Fibroblast of the aortic adventitia (primary cell): ENCODE results near the gene GFOD1. TPM values are rescaled to one million over a fixed set of nuclear protein-coding genes. Genes with fewer than 3 reads are reported as not detected.

Experiments used
- DNase-seq: peaks from one replicate; pipeline ENCODE4 v3.0.0-alpha.2; 2010; ENCODE audit warnings: low read depth
- H3K4me3 ChIP-seq: 2 replicates; pipeline ENCODE4 v1.5.1; 2011; ENCODE audit warnings: low read depth, mild to moderate bottlenecking, control low read depth, low read length, moderate library complexity
- total RNA-seq: library from RNA; depleted of rRNA; stranded (reverse); fragments of >200 nt; gene quantifications from 2 replicates; pipeline ENCODE4 v1.2.3, GENCODE V29; 2012; ENCODE audit warnings: low replicate concordance
- TF ChIP-seq, protein P1 (sequence below): IDR thresholded peaks from 2 replicates; pipeline ENCODE4 v1.5.1; 2011; ENCODE audit warnings: mild to moderate bottlenecking, low read length, control low read depth, inconsistent platforms; ENCODE audit not compliant: insufficient read depth

GFOD1 gene
- total RNA-seq, 1 donor, result 2.6 TPM

DNA sequence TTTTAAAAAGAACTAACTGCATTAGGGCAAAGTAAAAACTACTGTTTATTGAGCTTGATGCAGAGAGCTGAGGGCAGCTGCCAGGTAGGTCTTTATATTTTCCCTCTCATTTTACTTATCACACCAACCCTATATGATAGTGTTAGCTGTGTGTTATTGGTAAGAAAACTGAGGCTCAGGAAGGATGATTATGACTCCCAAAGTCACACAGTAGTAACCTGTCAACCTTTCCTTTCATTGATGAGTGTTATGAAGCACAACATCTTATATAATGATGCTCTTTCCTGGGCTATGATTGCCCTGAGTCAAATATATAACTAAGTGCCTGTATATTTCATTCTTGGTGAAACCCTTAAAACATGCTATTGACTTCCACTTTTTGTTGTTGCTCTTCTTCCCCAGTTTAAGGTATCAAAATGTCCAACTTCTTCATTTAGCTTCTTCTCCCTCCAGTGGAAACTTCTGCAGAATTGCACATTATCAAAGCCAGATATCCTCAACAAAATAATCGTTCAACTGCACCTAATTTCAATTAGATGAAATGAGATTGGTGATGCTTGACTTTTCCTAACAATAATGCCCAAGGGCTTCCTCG is 8.1 kb downstream of the GFOD1 start:
- no peak overlapping the region for H3K4me3 ChIP-seq
- TF ChIP-seq, protein P1, sequence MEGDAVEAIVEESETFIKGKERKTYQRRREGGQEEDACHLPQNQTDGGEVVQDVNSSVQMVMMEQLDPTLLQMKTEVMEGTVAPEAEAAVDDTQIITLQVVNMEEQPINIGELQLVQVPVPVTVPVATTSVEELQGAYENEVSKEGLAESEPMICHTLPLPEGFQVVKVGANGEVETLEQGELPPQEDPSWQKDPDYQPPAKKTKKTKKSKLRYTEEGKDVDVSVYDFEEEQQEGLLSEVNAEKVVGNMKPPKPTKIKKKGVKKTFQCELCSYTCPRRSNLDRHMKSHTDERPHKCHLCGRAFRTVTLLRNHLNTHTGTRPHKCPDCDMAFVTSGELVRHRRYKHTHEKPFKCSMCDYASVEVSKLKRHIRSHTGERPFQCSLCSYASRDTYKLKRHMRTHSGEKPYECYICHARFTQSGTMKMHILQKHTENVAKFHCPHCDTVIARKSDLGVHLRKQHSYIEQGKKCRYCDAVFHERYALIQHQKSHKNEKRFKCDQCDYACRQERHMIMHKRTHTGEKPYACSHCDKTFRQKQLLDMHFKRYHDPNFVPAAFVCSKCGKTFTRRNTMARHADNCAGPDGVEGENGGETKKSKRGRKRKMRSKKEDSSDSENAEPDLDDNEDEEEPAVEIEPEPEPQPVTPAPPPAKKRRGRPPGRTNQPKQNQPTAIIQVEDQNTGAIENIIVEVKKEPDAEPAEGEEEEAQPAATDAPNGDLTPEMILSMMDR, result no peak
- no peak for DNase-seq

DNA sequence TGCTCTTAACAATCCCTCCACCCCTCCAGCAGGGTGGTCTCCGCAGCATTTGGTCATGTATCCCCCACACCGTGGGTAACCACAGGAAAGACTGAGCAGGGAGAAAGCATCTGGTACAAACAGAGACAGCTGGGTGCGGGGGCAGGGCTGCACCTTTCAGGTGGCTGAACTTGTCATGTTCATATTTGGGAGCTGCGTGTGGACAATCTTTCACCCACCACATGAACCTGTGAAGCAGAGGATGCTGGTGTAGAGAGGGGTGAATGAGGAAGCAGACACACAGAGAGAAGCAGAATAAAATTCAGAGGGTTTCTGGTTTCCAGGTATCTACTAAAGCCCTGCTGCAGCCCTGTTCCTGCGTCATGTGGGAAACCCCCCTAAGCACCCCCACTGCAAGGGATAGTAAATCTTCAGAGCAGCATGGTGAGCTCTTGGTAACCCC is 8.9 kb downstream of the GFOD1 start:
- TF ChIP-seq, protein P1, result no peak
- no peak for DNase-seq
- H3K4me3 ChIP-seq, result no peak overlapping the region

DNA sequence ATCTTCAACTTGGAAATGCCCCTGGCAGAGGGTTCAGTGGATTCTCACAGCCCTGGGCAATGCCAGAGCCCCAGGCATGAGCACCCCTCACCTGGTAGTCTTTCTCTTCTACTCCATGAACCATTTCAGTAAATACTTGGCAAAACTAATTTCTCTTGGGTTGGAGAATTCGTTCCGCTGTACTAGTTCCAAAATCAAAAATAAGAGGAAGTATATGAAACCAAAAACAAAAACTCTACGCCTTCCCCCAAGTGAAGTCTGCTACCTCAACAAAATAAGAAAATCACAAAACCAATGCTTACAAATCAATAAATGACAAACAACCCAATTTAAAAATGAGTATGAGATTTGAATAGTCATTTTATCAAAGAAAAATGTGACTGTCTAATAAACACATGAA is 12.6 kb downstream of the GFOD1 start:
- no peak for DNase-seq
- TF ChIP-seq, protein P1, result no peak
- no peak overlapping the region for H3K4me3 ChIP-seq

DNA sequence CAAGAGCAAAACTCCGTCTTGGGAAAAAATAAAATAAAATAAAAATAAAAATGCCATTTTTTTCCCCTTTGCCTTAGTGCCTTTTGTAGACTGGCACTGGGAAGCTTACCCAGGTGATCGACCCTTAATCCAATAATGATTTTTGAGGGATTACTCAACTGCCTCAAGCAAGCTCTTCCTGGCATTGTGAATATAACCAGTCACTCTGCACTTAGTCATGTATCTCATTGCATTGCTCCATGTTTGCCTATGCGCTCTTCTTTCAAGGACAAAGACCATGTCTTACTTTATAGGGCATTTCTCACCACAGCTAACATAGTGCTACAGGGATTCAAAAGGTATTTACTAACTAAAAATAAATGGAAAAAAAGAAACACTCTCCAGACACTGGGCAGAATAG is 13.0 kb downstream of the GFOD1 start:
- DNase-seq, result no peak
- H3K4me3 ChIP-seq, result no peak overlapping the region
- TF ChIP-seq, protein P1, result no peak

DNA sequence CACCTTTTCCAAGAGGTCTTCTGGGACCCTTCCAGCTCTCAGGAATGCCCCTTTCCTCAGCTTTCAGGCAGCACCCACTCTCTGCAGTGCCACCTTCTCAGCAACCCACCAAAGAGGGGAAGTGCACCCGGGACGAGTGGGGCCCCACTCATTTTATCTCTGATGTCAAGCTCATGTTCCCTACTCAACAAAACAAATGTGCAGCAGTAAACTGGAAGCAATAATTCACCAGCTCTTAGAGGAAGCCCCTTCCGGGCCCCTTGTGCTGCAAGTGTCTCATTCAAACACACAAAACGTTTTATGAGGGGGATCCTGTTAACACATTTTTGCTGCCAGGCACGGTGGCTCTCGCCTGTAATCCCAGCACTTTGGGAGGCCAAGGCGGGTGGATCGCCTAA is 13.6 kb downstream of the GFOD1 start:
- H3K4me3 ChIP-seq, result no peak overlapping the region
- TF ChIP-seq, protein P1, result no peak
- no peak for DNase-seq

DNA sequence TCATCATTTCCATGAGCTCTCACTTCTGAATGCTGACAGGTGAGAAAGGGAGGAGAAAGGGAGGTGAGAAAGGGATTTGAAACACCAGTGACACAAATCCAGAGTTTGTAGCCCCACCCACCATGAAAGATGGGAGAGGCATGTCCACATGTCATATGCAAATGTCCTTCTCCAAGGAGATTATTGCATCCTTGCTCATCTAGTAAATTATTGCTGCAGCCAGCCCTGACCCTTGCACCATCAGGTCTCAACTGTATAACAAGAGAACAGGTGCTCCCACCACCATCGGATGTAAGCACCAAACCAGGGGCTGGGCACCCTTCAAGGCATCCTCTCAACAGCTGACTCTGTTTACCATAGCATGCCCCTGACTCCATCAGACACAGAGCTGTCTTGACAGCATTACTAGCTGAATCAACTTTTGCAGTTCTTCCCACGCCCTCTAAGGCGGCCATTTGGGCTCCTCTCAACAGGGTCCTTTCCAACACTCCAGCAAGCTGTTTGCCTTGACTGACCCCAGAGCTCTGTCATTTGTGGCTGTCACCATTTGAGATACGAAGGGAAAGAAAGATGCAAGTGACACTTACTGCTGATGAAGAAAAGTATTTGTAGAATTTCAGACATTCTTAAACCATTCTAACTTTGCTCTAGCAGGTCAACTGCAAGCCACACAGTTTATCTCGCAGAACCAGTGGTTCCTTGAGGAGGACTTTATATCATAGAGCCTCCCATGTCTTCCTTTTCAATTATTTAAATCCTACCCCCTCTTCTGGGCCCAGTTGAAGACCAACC is 14.2 kb downstream of the GFOD1 start:
- no peak overlapping the region for H3K4me3 ChIP-seq
- DNase-seq, result no peak
- TF ChIP-seq, protein P1, result no peak

DNA sequence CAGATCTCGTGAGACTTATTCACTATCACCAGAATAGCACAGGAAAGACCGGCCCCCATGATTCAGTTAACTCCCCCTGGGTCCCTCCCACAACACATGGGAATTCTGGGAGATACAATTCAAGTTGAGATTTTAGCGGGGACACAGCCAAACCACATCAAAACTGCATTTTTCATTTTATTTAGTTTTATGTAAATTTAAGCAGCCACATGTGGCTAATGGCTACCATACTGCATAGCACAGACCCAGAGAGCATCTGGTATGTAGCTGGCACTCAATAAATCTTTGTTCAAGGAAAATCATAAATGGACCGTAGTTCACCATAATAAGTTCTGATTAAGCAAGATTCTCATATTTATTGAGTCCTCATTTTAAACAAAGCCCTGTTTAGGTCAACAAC is 15.3 kb downstream of the GFOD1 start:
- H3K4me3 ChIP-seq, result no peak overlapping the region
- DNase-seq, result no peak
- TF ChIP-seq, protein P1, result no peak
